Parathyroid adenoma (tissue), 2 donors: ENCODE measurements around the gene SLC25A43.

ENCODE experiments used
- H2AFZ ChIP-seq: fragments of 300-600 bp; sonication (generic); one replicate; pipeline ENCODE4 v1.7.0; 2017; ENCODE audit warnings: antibody characterized with exemption, mild to moderate bottlenecking
- H3K27ac ChIP-seq: fragments of 300-600 bp; sonication (generic); one replicate; pipeline ENCODE4 v1.7.0; 2017
- H3K27me3 ChIP-seq: fragments of 300-600 bp; sonication (generic); one replicate; pipeline ENCODE4 v1.7.0; 2017; ENCODE audit warnings: low read length; ENCODE audit not compliant: control insufficient read depth, insufficient read depth
- H3K36me3 ChIP-seq: fragments of 300-600 bp; sonication (generic); one replicate; pipeline ENCODE4 v1.7.0; 2017; ENCODE audit warnings: low read length; ENCODE audit not compliant: control insufficient read depth, insufficient read depth
- H3K4me1 ChIP-seq: fragments of 300-600 bp; sonication (generic); one replicate; pipeline ENCODE4 v1.7.0; 2017; ENCODE audit warnings: control low read depth
- H3K4me2 ChIP-seq: fragments of 300-600 bp; sonication (generic); one replicate; pipeline ENCODE4 v1.7.0; 2017; ENCODE audit warnings: low read length
- H3K4me3 ChIP-seq: fragments of 300-600 bp; sonication (generic); one replicate; pipeline ENCODE4 v1.7.0; 2017; ENCODE audit warnings: low read depth, low read length
- H3K79me2 ChIP-seq: fragments of 300-600 bp; sonication (generic); one replicate; pipeline ENCODE4 v1.7.0; 2017; ENCODE audit warnings: control low read depth
- H3K9ac ChIP-seq: fragments of 300-600 bp; sonication (generic); one replicate; pipeline ENCODE4 v1.7.0; 2017; ENCODE audit warnings: mild to moderate bottlenecking
- H3K9me3 ChIP-seq: fragments of 300-600 bp; sonication (generic); one replicate; pipeline ENCODE4 v1.7.0; 2017; ENCODE audit warnings: low read length; ENCODE audit not compliant: control insufficient read depth
- TF ChIP-seq, protein P1 (sequence below): fragments of 300-600 bp; sonication (generic); IDR thresholded peaks from one replicate; pipeline ENCODE4 v1.7.0; 2017; ENCODE audit warnings: antibody characterized with exemption, mild to moderate bottlenecking
- donor health status: primary hyperparathyroidism.

Gene SLC25A43

DNA sequence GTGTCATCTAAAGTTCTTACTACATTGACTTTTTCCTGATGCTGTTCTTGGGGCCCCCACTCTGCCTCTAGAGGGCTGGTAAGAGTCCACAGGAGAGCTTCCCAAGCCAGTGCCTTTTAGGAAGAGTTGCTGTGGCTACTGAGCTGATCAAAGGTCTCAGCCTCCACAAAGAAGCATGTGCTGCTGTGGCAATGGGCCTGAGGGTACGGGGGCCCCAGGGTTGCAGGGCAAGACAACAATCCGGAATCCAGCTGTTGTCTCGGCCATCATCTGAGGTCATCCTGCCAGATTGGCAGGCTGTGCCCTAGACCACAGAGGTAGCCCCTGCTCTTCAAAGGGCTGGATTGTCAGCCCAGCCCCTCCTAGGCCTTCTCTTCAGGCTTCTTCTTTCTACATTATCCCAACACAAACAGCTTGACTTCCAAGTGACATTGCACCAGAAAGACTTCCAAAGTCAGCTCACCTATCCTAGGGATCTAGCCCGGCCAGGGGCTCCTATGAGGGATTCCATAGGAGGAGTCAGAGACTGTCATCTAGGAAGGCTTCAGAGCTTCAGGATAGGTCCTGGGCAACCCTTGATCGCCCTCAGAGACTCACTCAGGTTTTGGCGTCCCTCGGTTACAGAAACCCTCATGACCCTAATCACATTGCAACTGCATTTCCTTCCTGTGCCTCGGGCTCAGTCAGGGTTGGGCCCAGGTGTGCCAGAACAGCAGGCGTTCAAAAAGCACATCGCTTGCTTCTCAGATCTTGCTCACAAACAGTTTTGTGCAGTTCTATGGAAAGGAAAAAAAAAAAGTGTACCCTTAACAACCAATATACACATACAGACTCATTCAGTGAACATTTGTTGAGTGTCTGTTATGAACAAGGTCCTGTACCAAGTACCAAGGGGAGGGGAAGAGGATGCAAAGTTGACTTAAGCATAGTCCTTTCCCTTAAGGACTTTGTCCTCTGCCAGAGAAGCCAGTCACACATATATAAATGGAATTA lies 96.9 kb downstream of the SLC25A43 start:
- no peaks in the 10 kb centered on the region for H3K4me1 ChIP-seq
- TF ChIP-seq, protein P1, sequence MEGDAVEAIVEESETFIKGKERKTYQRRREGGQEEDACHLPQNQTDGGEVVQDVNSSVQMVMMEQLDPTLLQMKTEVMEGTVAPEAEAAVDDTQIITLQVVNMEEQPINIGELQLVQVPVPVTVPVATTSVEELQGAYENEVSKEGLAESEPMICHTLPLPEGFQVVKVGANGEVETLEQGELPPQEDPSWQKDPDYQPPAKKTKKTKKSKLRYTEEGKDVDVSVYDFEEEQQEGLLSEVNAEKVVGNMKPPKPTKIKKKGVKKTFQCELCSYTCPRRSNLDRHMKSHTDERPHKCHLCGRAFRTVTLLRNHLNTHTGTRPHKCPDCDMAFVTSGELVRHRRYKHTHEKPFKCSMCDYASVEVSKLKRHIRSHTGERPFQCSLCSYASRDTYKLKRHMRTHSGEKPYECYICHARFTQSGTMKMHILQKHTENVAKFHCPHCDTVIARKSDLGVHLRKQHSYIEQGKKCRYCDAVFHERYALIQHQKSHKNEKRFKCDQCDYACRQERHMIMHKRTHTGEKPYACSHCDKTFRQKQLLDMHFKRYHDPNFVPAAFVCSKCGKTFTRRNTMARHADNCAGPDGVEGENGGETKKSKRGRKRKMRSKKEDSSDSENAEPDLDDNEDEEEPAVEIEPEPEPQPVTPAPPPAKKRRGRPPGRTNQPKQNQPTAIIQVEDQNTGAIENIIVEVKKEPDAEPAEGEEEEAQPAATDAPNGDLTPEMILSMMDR = no peak
- no peaks in the 10 kb centered on the region for H3K9me3 ChIP-seq
- H3K27ac ChIP-seq = no peak overlapping the region
- H3K4me3 ChIP-seq = no peak overlapping the region
- H3K9ac ChIP-seq = no peak overlapping the region
- no peak overlapping the region for H3K4me2 ChIP-seq
- H2AFZ ChIP-seq = no peak overlapping the region
- no peaks in the 10 kb centered on the region for H3K79me2 ChIP-seq
- H3K27me3 ChIP-seq = no peaks in the 10 kb centered on the region
- H3K36me3 ChIP-seq = no peaks in the 10 kb centered on the region

DNA sequence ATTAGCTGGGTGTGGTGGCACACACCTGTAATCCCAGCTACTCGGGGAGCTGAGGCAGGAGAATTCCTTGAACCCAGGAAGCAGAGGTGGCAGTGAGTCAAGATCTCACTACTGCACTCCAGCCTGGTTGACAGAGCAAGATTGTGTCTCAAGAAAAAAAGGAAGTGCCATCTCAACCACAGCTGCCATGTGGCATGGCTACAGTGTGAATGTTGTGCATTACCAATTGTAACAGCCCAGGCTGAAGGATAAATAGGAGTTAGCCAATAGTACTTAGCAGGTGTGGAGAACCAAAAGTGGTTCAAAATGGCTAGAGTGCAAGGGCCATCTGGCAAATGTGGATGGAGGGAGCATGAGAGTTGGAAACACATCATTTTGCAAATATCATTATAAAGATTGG lies 98.0 kb downstream of the SLC25A43 start:
- H3K9ac ChIP-seq = no peak overlapping the region
- TF ChIP-seq, protein P1 = no peak
- H3K79me2 ChIP-seq = no peaks in the 10 kb centered on the region
- H2AFZ ChIP-seq = no peak overlapping the region
- H3K27ac ChIP-seq = no peak overlapping the region
- H3K4me1 ChIP-seq = no peaks in the 10 kb centered on the region
- H3K4me3 ChIP-seq = no peak overlapping the region
- no peak overlapping the region for H3K4me2 ChIP-seq
- no peaks in the 10 kb centered on the region for H3K27me3 ChIP-seq
- no peaks in the 10 kb centered on the region for H3K36me3 ChIP-seq
- H3K9me3 ChIP-seq = no peaks in the 10 kb centered on the region

DNA sequence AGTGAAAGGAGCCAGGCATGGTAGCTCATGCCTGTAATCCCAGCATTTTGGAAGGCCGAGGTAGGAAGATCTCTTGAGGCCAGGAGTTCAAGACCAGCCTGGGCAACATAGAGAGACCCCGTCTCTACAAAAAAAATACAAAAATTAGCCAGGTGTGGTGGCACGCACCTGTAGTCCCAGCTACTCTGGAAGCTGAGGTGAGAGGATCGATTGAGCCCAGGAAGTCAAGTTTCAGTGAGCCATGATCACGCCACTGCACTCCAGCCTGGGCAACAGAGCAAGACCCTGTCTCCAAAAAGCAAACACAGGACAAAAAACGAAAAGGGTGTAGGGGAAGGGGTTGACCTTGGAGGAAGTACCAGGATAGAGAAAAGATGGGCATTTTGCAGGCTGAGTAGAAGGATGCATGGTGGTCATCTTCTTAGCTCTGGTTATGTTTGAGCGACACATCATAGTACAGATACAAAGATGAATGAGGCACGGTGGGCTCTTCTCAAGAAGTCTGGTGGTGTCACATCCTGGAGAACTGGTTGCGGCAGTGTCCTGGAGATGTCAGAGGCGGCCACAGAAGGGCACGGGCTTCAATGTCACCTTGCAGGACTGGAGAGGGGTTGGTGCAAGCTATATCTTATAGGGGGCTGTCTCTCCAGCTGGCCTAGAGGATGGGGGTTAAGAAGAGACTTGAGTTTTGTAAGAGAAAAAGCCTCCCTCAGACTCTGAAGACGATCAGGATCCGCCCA lies 101.1 kb downstream of the SLC25A43 start:
- H3K36me3 ChIP-seq = no peaks in the 10 kb centered on the region
- H3K4me3 ChIP-seq = no peak overlapping the region
- no peaks in the 10 kb centered on the region for H3K27me3 ChIP-seq
- H3K4me2 ChIP-seq = no peak overlapping the region
- H2AFZ ChIP-seq = no peak overlapping the region
- no peaks in the 10 kb centered on the region for H3K9me3 ChIP-seq
- H3K27ac ChIP-seq = no peak overlapping the region
- H3K79me2 ChIP-seq = no peaks in the 10 kb centered on the region
- H3K9ac ChIP-seq = no peak overlapping the region
- TF ChIP-seq, protein P1 = no peak
- peaks cover 3% of the 10 kb centered on the region for H3K4me1 ChIP-seq

DNA sequence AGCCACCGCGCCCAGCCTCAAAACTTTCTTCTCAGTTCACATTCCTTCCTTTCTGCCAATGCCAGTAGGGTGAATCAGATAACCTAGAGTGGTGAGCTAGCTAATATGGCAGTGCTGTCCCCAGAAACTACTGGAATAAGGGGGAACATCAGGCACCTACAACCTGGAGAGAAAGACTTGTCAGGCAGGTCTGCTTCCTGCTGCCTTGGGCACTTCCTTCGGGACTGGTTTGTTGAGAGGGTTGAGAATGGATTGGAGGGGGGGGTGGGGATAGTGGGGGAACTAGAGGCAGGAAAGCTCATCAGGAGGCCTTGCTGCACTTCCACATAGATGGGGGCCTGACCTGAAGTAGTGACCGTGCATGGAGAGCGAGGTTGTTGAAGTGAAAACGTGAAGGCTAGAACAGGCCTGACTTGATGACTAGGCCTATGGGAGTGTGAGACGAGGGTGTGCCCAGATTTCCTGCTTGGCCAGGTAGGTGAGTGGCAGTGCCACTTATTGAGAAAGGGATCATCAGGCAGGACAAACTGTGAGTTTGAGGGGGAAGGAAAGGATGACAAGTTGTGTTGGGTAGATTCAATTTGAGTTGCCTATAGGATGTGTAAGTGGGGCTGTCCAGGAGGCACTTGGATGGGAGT lies 102.5 kb downstream of the SLC25A43 start:
- Histone ChIP-seq H3K4me3 (no peak overlapping the region), H2AFZ (no peak overlapping the region), H3K27me3 (no peaks in the 10 kb centered on the region), H3K27ac (no peak overlapping the region), H3K4me1 (peaks cover 3% of the 10 kb centered on the region), H3K4me2 (no peak overlapping the region), H3K79me2 (no peaks in the 10 kb centered on the region), H3K36me3 (no peaks in the 10 kb centered on the region), H3K9ac (no peak overlapping the region), H3K9me3 (no peaks in the 10 kb centered on the region)
- TF ChIP-seq, protein P1 = no peak
